ENCODE measurements around the gene NSUN2.

The NSUN2 gene

GRCh38 chr5:6568889-6569288, 64.0 kb downstream of the NSUN2 start:
- CTCF ChIA-PET, result interaction anchor here (0.6 kb wide), 2 partner anchors 19 to 36 kb away, joined by 3 read pairs; no protein-coding TSS in a partner anchor
- H3K4me3 ChIP-seq (ENCODE audit: low read depth, low read length), result no peak overlapping the region
- TF ChIP-seq ZNF664 (tag by site-specific recombination; IDR thresholded peaks at IDR 0.05) (no peak), ZSCAN16 (tag by site-specific recombination; IDR thresholded peaks at IDR 0.05) (no peak), ZNF629 (tag by site-specific recombination; IDR thresholded peaks at IDR 0.05) (no peak), ZNF138 (tag by site-specific recombination; IDR thresholded peaks at IDR 0.05; ENCODE audit: borderline replicate concordance) (no peak)
- no peaks in the 10 kb centered on the region for H3K36me3 ChIP-seq (ENCODE audit: control insufficient read depth in 2 of 2, insufficient read depth in 1 of 2, low read length in 2 of 2)
- H3K4me1 ChIP-seq (ENCODE audit: control insufficient read depth, insufficient read depth, low read length), result no peaks in the 10 kb centered on the region
- no peaks in the 10 kb centered on the region for H3K9me3 ChIP-seq (ENCODE audit: control insufficient read depth, insufficient read depth, low read depth, low read length)
- POLR2A ChIA-PET, result no interaction called here
- H3K27ac ChIP-seq (ENCODE audit: extremely low read depth, low read depth, low read length), result no peak overlapping the region

- Histone ChIP-seq H3K27ac (ENCODE audit: extremely low read depth, low read depth, low read length) (no peak overlapping the region), H3K4me1 (ENCODE audit: control insufficient read depth, insufficient read depth, low read length) (no peaks in the 10 kb centered on the region), H3K36me3 (ENCODE audit: control insufficient read depth in 2 of 2, insufficient read depth in 1 of 2, low read length in 2 of 2) (no peaks in the 10 kb centered on the region), H3K9me3 (ENCODE audit: control insufficient read depth, insufficient read depth, low read depth, low read length) (no peaks in the 10 kb centered on the region), H3K4me3 (ENCODE audit: low read depth, low read length) (no peak overlapping the region)
- TF ChIP-seq ZNF792 (tag by site-specific recombination; IDR thresholded peaks at IDR 0.05) (no peak), ZNF785 (tag by site-specific recombination; IDR thresholded peaks at IDR 0.05) (no peak), ZNF664 (tag by site-specific recombination; IDR thresholded peaks at IDR 0.05) (no peak), ZBTB20 (tag by site-specific recombination; IDR thresholded peaks at IDR 0.05) (no peak), ZNF10 (tag by site-specific recombination; IDR thresholded peaks at IDR 0.05) (no peak), SP2 (tag by site-specific recombination; IDR thresholded peaks at IDR 0.05) (no peak)
- TF ChIP-seq, protein P1, sequence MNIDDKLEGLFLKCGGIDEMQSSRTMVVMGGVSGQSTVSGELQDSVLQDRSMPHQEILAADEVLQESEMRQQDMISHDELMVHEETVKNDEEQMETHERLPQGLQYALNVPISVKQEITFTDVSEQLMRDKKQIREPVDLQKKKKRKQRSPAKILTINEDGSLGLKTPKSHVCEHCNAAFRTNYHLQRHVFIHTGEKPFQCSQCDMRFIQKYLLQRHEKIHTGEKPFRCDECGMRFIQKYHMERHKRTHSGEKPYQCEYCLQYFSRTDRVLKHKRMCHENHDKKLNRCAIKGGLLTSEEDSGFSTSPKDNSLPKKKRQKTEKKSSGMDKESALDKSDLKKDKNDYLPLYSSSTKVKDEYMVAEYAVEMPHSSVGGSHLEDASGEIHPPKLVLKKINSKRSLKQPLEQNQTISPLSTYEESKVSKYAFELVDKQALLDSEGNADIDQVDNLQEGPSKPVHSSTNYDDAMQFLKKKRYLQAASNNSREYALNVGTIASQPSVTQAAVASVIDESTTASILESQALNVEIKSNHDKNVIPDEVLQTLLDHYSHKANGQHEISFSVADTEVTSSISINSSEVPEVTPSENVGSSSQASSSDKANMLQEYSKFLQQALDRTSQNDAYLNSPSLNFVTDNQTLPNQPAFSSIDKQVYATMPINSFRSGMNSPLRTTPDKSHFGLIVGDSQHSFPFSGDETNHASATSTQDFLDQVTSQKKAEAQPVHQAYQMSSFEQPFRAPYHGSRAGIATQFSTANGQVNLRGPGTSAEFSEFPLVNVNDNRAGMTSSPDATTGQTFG (tag by site-specific recombination; IDR thresholded peaks at IDR 0.05; ENCODE audit: borderline replicate concordance), result no peak
- TF ChIP-seq, protein P2, sequence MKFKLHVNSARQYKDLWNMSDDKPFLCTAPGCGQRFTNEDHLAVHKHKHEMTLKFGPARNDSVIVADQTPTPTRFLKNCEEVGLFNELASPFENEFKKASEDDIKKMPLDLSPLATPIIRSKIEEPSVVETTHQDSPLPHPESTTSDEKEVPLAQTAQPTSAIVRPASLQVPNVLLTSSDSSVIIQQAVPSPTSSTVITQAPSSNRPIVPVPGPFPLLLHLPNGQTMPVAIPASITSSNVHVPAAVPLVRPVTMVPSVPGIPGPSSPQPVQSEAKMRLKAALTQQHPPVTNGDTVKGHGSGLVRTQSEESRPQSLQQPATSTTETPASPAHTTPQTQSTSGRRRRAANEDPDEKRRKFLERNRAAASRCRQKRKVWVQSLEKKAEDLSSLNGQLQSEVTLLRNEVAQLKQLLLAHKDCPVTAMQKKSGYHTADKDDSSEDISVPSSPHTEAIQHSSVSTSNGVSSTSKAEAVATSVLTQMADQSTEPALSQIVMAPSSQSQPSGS (tag by site-specific recombination; IDR thresholded peaks at IDR 0.05; ENCODE audit: low read depth), result no peak
- POLR2A ChIA-PET, result no interaction called here
- CTCF ChIA-PET, result no interaction called here
These were observed 64.5 kb downstream of the NSUN2 start for GRCh38 chr5:6568383-6568782.

- H3K27ac ChIP-seq (ENCODE audit: extremely low read depth, low read depth, low read length), result no peak overlapping the region
- H3K9me3 ChIP-seq (ENCODE audit: control insufficient read depth, insufficient read depth, low read depth, low read length), result no peaks in the 10 kb centered on the region
- no peaks in the 10 kb centered on the region for H3K4me1 ChIP-seq (ENCODE audit: control insufficient read depth, insufficient read depth, low read length)
- POLR2A ChIA-PET, result no interaction called here
- TF ChIP-seq ZNF76 (tag by site-specific recombination; IDR thresholded peaks at IDR 0.05; ENCODE audit: borderline replicate concordance, low read depth) (no peak), HOXA7 (CRISPR knock-in tag; IDR thresholded peaks at IDR 0.05; ENCODE audit: borderline replicate concordance) (no peak), SALL2 (tag by site-specific recombination; IDR thresholded peaks at IDR 0.05; ENCODE audit: borderline replicate concordance) (no peak), ZNF121 (tag by site-specific recombination; IDR thresholded peaks at IDR 0.05) (no peak), ZNF302 (tag by site-specific recombination; IDR thresholded peaks at IDR 0.05; ENCODE audit: low read depth) (no peak), RBAK (tag by site-specific recombination; IDR thresholded peaks at IDR 0.05) (no peak), ZNF398 (tag by site-specific recombination; IDR thresholded peaks at IDR 0.05) (no peak), ZSCAN16 (tag by site-specific recombination; IDR thresholded peaks at IDR 0.05) (no peak), ZBTB1 (tag by site-specific recombination; IDR thresholded peaks at IDR 0.05) (no peak), TSHZ1 (tag by site-specific recombination; IDR thresholded peaks at IDR 0.05; ENCODE audit: borderline replicate concordance) (no peak), ZNF221 (tag by site-specific recombination; IDR thresholded peaks at IDR 0.05; ENCODE audit: borderline replicate concordance) (no peak), ZNF404 (tag by site-specific recombination; IDR thresholded peaks at IDR 0.05) (no peak), ZBTB21 (tag by site-specific recombination; IDR thresholded peaks at IDR 0.05) (no peak), ZSCAN23 (tag by site-specific recombination; IDR thresholded peaks at IDR 0.05) (no peak)
- H3K36me3 ChIP-seq (ENCODE audit: control insufficient read depth in 2 of 2, insufficient read depth in 1 of 2, low read length in 2 of 2), result no peaks in the 10 kb centered on the region
- CTCF ChIA-PET, result no interaction called here
- no peak overlapping the region for H3K4me3 ChIP-seq (ENCODE audit: low read depth, low read length)
These were observed 65.0 kb downstream of the NSUN2 start for GRCh38 chr5:6567835-6568234.
